HEK293 (cell line): Measurements from ENCODE around the gene PRKCA.

Experiments used
- CTCF ChIA-PET: fragments of 350-600 bp; formaldehyde crosslinking; extraction: SDS; loops from one replicate; lab custom pipeline; 2021; ENCODE audit warnings: antibody characterized with exemption; lab: Yijun Ruan, JAX
- POLR2A ChIA-PET: fragments of 300-600 bp; formaldehyde crosslinking; extraction: SDS; loops from one replicate; lab custom pipeline; 2020; ENCODE audit warnings: antibody characterized with exemption, inconsistent platforms; lab: Yijun Ruan, JAX
- H3K27ac ChIP-seq: fragments of 200-500 bp; sonication (Bioruptor generic); 2 replicates; pipeline ENCODE4 v1.5.1; 2014; ENCODE audit warnings: low read depth, low read length, control low read depth, inconsistent platforms; ENCODE audit errors: extremely low read depth
- H3K36me3 ChIP-seq, 2 experiments: fragments of 200-500 bp in 1 of 2; sonication (Bioruptor generic) in 1 of 2; 1 replicate in 1 of 2; 2 replicates in 1 of 2; pipeline ENCODE4 v1.5.1; 2014 to 2017; ENCODE audit warnings: inconsistent platforms in 2 of 2, low read length in 2 of 2; ENCODE audit not compliant: control insufficient read depth in 2 of 2, insufficient read depth in 1 of 2
- H3K4me1 ChIP-seq: fragments of 200-500 bp; sonication (Bioruptor generic); 2 replicates; pipeline ENCODE4 v1.5.1; 2014; ENCODE audit warnings: mild to moderate bottlenecking, low read length, inconsistent platforms; ENCODE audit not compliant: control insufficient read depth, insufficient read depth
- H3K4me3 ChIP-seq: 2 replicates; pipeline ENCODE4 v1.5.1; 2011; ENCODE audit warnings: low read depth, mild to moderate bottlenecking, control low read depth, low read length, moderate library complexity
- H3K9me3 ChIP-seq: fragments of 200-500 bp; sonication (Bioruptor generic); 2 replicates; pipeline ENCODE4 v1.5.1; 2014; ENCODE audit warnings: low read depth, low read length, inconsistent platforms; ENCODE audit not compliant: control insufficient read depth, insufficient read depth
- BCL11A ChIP-seq: fragments of 450-650 bp; formaldehyde crosslinking; IDR thresholded peaks from 2 replicates; pipeline ENCODE4 v1.5.1; 2016; ENCODE audit warnings: low read depth, missing biosample characterization, missing genetic modification characterization
- ELK4 ChIP-seq: IDR thresholded peaks from 2 replicates; pipeline ENCODE4 v1.6.1; 2011; ENCODE audit warnings: mild to moderate bottlenecking, low read depth, low read length, borderline replicate concordance
- IKZF3 ChIP-seq: fragments of 450-650 bp; IDR thresholded peaks from 2 replicates; pipeline ENCODE4 v1.5.0; 2018; ENCODE audit warnings: missing biosample characterization, mild to moderate bottlenecking, missing genetic modification characterization, moderate library complexity
- KLF10 ChIP-seq: fragments of 450-650 bp; IDR thresholded peaks from 2 replicates; pipeline ENCODE4 v1.5.1; 2018; ENCODE audit warnings: missing biosample characterization, mild to moderate bottlenecking, missing genetic modification characterization
- PBX3 ChIP-seq: sonication (generic); formaldehyde crosslinking; IDR thresholded peaks from 2 replicates; pipeline ENCODE4 v1.8.1; 2022; ENCODE audit warnings: mild to moderate bottlenecking, moderate library complexity, missing genetic modification reagents
- RBAK ChIP-seq: fragments of 450-650 bp; formaldehyde crosslinking; IDR thresholded peaks from 2 replicates; pipeline ENCODE4 v1.5.1; 2016; ENCODE audit warnings: missing biosample characterization, missing genetic modification characterization
- SP7 ChIP-seq: fragments of 450-650 bp; formaldehyde crosslinking; IDR thresholded peaks from 2 replicates; pipeline ENCODE4 v1.5.1; 2016; ENCODE audit warnings: missing biosample characterization, missing genetic modification characterization
- TRIM28 ChIP-seq: IDR thresholded peaks from 2 replicates; pipeline ENCODE4 v1.6.1; 2011; ENCODE audit warnings: low read length, control low read depth, borderline replicate concordance
- TSHZ1 ChIP-seq: fragments of 450-650 bp; formaldehyde crosslinking; IDR thresholded peaks from 2 replicates; pipeline ENCODE4 v1.5.1; 2016; ENCODE audit warnings: missing biosample characterization, missing genetic modification characterization, borderline replicate concordance
- ZBTB48 ChIP-seq: fragments of 450-650 bp; formaldehyde crosslinking; IDR thresholded peaks from 2 replicates; pipeline ENCODE4 v1.5.1; 2016; ENCODE audit warnings: missing biosample characterization, missing genetic modification characterization
- ZFP3 ChIP-seq: fragments of 450-650 bp; formaldehyde crosslinking; IDR thresholded peaks from 2 replicates; pipeline ENCODE4 v1.5.1; 2016; ENCODE audit warnings: low read depth, missing biosample characterization, missing genetic modification characterization
- ZNF112 ChIP-seq: fragments of 450-650 bp; formaldehyde crosslinking; IDR thresholded peaks from 2 replicates; pipeline ENCODE4 v1.5.0; 2017; ENCODE audit warnings: missing biosample characterization, missing genetic modification characterization
- ZNF140 ChIP-seq: fragments of 450-650 bp; formaldehyde crosslinking; IDR thresholded peaks from 2 replicates; pipeline ENCODE4 v1.5.1; 2016; ENCODE audit warnings: missing biosample characterization, missing genetic modification characterization
- ZNF148 ChIP-seq: fragments of 450-650 bp; formaldehyde crosslinking; IDR thresholded peaks from 2 replicates; pipeline ENCODE4 v1.5.0; 2017; ENCODE audit warnings: missing biosample characterization, missing genetic modification characterization, borderline replicate concordance
- ZNF184 ChIP-seq: fragments of 450-650 bp; IDR thresholded peaks from 2 replicates; pipeline ENCODE4 v1.5.1; 2018; ENCODE audit warnings: missing biosample characterization, mild to moderate bottlenecking, missing genetic modification characterization
- ZNF433 ChIP-seq: fragments of 450-650 bp; formaldehyde crosslinking; IDR thresholded peaks from 2 replicates; pipeline ENCODE4 v1.5.1; 2016; ENCODE audit warnings: missing biosample characterization, missing genetic modification characterization, low read depth
- ZNF629 ChIP-seq: fragments of 450-650 bp; formaldehyde crosslinking; IDR thresholded peaks from 2 replicates; pipeline ENCODE4 v1.5.1; 2017; ENCODE audit warnings: missing biosample characterization, missing genetic modification characterization
- ZSCAN16 ChIP-seq: fragments of 450-650 bp; formaldehyde crosslinking; IDR thresholded peaks from 2 replicates; pipeline ENCODE4 v1.5.1; 2016; ENCODE audit warnings: missing biosample characterization, missing genetic modification characterization
- TF ChIP-seq, protein P1 (sequence below): fragments of 450-650 bp; formaldehyde crosslinking; IDR thresholded peaks from 2 replicates; pipeline ENCODE4 v1.5.1; 2016; ENCODE audit warnings: missing biosample characterization, missing genetic modification characterization
- TF ChIP-seq, protein P2 (sequence below): fragments of 450-650 bp; formaldehyde crosslinking; IDR thresholded peaks from 2 replicates; pipeline ENCODE4 v1.5.1; 2017; ENCODE audit warnings: missing biosample characterization, missing genetic modification characterization

PRKCA gene

GRCh38 chr17:66555605-66556004 is 253.2 kb downstream of the PRKCA start:
- ChIA-PET POLR2A (no interaction called here), CTCF (no interaction called here)
- Histone ChIP-seq H3K36me3 (no peaks in the 10 kb centered on the region), H3K4me3 (no peak overlapping the region), H3K27ac (no peak overlapping the region), H3K9me3 (no peaks in the 10 kb centered on the region), H3K4me1 (no peaks in the 10 kb centered on the region)
- no peak for TF ChIP-seq ZSCAN16 (tag by site-specific recombination)
- no peak for TF ChIP-seq PBX3
- TF ChIP-seq, protein P1, sequence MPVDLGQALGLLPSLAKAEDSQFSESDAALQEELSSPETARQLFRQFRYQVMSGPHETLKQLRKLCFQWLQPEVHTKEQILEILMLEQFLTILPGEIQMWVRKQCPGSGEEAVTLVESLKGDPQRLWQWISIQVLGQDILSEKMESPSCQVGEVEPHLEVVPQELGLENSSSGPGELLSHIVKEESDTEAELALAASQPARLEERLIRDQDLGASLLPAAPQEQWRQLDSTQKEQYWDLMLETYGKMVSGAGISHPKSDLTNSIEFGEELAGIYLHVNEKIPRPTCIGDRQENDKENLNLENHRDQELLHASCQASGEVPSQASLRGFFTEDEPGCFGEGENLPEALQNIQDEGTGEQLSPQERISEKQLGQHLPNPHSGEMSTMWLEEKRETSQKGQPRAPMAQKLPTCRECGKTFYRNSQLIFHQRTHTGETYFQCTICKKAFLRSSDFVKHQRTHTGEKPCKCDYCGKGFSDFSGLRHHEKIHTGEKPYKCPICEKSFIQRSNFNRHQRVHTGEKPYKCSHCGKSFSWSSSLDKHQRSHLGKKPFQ, result no peak
- TF ChIP-seq IKZF3 (tag by site-specific recombination), result no peak
- no peak for TF ChIP-seq KLF10 (tag by site-specific recombination)
- no peak for TF ChIP-seq ZNF629 (tag by site-specific recombination)
- no peak for TF ChIP-seq RBAK (tag by site-specific recombination)
- TF ChIP-seq ZNF112, result no peak
- no peak for TF ChIP-seq SP7
- no peak for TF ChIP-seq ZFP3 (tag by site-specific recombination)
- TF ChIP-seq ELK4, result no peak
- TF ChIP-seq, protein P2, sequence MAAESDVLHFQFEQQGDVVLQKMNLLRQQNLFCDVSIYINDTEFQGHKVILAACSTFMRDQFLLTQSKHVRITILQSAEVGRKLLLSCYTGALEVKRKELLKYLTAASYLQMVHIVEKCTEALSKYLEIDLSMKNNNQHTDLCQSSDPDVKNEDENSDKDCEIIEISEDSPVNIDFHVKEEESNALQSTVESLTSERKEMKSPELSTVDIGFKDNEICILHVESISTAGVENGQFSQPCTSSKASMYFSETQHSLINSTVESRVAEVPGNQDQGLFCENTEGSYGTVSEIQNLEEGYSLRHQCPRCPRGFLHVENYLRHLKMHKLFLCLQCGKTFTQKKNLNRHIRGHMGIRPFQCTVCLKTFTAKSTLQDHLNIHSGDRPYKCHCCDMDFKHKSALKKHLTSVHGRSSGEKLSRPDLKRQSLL, result no peak
- TF ChIP-seq TRIM28, result no peak
- TF ChIP-seq BCL11A (tag by site-specific recombination), result no peak

DNA sequence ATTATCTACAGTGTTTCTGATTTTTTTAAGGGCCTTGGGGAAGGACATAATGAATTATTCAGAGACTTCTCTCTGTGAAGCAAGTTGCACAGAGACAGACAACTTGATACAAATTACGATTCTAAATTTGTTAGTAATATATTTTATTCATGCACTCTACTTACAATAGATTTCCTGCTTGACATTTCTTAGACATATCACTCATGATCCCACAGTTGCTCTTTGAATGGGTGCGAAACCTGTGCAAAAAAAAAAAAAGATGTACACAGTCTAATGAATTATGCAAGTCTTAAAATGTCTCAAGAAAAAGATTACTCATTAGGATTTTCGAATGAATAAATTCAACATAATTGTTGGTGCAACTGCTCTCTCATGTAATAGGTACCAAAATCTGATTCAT is 254.8 kb downstream of the PRKCA start:
- Histone ChIP-seq H3K4me1 (no peaks in the 10 kb centered on the region), H3K36me3 (no peaks in the 10 kb centered on the region), H3K9me3 (no peaks in the 10 kb centered on the region)
- TF ChIP-seq ZNF148 (tag by site-specific recombination), result no peak
- no peak for TF ChIP-seq ZNF140 (tag by site-specific recombination)
- TF ChIP-seq ZNF184 (tag by site-specific recombination), result no peak
- no peak for TF ChIP-seq ZBTB48 (tag by site-specific recombination)
- no peak for TF ChIP-seq ZNF433
- no peak for TF ChIP-seq TSHZ1 (tag by site-specific recombination)
- TF ChIP-seq, all 188 proteins: peak for 0
- Histone ChIP-seq H3K4me3 (no peak overlapping the region), H3K27ac (no peak overlapping the region)
- ChIA-PET CTCF (interaction anchor here (1.2 kb wide), 1 partner anchor 10 kb away, joined by 3 read pairs; no protein-coding TSS in a partner anchor), POLR2A (no interaction called here)
